Measurements from ENCODE around the gene PEX16.

DNA sequence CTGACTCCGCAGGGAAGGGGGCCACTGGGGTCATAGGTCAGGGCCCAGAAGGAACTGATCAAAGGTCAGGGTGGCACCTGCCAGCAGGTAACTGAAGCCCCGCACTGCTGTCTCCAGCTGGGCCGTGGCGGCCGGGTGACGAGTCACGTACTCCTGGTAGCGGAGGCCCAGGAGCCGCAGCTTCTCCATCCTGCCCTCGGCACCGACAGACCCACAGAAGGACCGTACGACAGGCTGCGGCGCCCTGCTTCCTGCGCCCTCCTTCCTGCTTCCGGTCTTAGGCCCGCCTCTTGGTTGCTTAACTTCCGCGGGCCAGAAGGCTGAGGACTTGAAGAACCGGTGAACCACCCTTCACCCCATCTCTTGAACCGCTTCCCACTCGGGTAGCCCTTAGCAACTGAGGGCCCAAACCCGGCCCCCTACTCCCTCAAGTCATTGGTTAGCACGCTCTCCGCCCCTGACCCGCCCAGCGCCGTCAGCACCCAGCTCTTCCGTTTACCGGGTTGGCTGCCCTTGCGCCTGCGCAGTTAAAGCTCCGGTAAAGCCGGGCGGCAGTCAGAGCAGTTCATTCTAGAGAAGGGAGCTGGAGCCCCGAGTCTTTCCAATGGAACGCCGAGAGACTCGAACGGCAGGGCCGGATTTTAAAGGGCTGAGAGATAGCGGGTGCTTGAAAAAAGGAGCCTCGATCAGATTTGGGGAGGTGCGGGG is at the start of gene PEX16:
- TF ChIP-seq, protein P1, sequence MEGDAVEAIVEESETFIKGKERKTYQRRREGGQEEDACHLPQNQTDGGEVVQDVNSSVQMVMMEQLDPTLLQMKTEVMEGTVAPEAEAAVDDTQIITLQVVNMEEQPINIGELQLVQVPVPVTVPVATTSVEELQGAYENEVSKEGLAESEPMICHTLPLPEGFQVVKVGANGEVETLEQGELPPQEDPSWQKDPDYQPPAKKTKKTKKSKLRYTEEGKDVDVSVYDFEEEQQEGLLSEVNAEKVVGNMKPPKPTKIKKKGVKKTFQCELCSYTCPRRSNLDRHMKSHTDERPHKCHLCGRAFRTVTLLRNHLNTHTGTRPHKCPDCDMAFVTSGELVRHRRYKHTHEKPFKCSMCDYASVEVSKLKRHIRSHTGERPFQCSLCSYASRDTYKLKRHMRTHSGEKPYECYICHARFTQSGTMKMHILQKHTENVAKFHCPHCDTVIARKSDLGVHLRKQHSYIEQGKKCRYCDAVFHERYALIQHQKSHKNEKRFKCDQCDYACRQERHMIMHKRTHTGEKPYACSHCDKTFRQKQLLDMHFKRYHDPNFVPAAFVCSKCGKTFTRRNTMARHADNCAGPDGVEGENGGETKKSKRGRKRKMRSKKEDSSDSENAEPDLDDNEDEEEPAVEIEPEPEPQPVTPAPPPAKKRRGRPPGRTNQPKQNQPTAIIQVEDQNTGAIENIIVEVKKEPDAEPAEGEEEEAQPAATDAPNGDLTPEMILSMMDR (IDR thresholded peaks at IDR 0.05; ENCODE audit: low read depth, low read length, poor library complexity, severe bottlenecking): no peak
- TF ChIP-seq EZH2phosphoT487 (IDR thresholded peaks at IDR 0.05; ENCODE audit: borderline replicate concordance, low read length): no peak
